ENCODE measurements around the gene SMPD3. TPM values are rescaled to one million over a fixed set of nuclear protein-coding genes. Genes with fewer than 3 reads are reported as not detected.

Gene SMPD3
- total RNA-seq, 4 donors from 2014 or later: 2.3 TPM; not detected in 3

DNA sequence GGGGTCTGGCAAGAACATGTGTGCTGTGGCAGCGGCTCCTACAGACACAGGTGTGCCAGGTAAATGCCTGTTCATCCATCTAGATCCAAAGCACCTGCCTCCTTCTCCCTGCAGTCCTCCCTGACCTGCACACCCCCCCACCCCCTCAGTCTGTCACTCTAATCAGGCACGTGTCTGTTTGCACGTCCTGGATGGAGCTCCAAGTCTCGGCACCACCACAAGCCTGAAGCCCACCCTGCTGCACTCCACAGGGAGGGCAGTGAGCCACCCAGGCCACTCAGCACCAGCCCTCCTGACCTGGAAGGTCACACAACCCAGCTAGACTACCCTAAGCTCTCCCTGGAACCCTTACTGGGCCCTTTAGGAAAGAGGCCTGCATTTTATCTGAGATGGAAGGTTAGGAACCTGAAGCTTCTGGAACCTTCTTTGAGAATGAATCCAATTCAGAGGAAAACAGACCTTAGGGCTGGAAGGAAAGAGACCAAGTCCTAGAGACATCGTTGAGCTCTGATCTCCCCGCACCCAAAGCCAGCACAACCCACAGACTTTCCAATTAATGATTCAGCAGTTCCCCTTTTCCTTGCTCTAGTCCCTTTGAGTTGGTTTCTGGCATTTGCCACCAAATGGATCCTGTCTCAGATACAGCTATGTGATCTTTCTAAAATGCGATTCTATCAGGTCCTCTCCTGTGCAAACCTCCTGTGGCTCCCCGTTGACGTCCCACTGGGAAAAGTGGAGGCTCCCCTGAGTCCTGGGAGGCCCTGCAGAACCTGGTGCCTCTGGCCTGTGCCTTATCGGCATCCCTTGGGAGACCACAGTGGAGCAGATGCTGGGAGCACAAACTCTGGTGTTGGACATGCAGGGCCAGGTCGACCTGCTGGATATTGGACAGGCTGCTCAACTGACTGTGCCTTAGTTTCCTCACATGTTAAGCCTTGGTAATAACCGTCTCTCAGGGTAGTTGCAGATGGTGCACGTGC lies 69.6 kb downstream of the SMPD3 start:
- Histone ChIP-seq H3K4me3 (no peak overlapping the region), H3K9me3 (no peaks in the 10 kb centered on the region), H3K36me3 (no peaks in the 10 kb centered on the region), H3K27me3 (no peaks in the 10 kb centered on the region), H3K4me1 (no peaks in the 10 kb centered on the region), H3K27ac (no peak overlapping the region)
- in situ Hi-C loops (cut with MboI; ENCODE audit: low sequenced_read_pairs in 4 of 4) (loop anchor here in 1 of 4 donors (25.0 kb wide), 1 partner anchor 134 kb away; no protein-coding TSS in a partner anchor), intact Hi-C loops (cut with DNase I; ENCODE audit: low total_unique reads) (no loop called here)
- TF ChIP-seq, protein P1, sequence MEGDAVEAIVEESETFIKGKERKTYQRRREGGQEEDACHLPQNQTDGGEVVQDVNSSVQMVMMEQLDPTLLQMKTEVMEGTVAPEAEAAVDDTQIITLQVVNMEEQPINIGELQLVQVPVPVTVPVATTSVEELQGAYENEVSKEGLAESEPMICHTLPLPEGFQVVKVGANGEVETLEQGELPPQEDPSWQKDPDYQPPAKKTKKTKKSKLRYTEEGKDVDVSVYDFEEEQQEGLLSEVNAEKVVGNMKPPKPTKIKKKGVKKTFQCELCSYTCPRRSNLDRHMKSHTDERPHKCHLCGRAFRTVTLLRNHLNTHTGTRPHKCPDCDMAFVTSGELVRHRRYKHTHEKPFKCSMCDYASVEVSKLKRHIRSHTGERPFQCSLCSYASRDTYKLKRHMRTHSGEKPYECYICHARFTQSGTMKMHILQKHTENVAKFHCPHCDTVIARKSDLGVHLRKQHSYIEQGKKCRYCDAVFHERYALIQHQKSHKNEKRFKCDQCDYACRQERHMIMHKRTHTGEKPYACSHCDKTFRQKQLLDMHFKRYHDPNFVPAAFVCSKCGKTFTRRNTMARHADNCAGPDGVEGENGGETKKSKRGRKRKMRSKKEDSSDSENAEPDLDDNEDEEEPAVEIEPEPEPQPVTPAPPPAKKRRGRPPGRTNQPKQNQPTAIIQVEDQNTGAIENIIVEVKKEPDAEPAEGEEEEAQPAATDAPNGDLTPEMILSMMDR (IDR thresholded peaks at IDR 0.05 in 4 of 5, conservative IDR thresholded peaks at IDR 0.05 in 1 of 5): no peak
- no peak for TF ChIP-seq POLR2A (IDR thresholded peaks at IDR 0.05)
- DNase-seq (no peak), ATAC-seq (no peak)

DNA sequence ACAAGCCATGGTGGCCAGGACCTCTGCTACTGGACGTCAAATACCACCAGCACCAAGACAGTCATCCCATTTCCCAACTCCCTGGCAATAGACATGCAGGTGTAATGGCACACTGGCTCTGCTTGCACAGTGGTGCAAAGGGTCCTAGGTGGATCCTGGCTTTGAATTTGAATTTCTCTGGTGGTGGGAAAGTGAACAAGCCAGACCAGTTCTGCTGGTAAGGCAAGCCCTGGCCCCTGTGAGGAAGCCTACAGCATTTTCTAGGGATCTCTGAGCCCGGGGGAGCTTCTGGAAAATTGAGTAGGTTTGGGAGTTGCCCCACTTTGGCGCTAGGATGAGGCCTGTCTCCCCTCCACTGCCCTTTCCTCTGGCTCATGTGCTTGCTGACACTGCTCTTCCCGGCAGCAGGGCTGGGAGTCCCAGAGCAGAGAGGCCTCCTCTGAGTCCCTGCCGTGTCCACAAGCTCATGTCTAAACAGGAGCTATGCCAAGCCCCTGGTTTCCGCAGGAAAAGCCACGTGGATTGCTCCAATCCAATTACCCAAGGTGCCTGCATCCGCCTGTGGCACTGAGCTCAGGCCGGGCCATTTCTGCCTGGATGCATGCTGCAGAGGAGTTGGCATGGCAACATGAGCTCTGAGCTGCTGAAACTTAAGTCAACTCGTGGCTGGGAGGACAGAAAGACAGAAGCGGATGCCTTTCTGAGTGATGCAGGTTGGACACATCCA lies 70.5 kb downstream of the SMPD3 start:
- Histone ChIP-seq H3K9me3 (no peaks in the 10 kb centered on the region), H3K4me1 (no peaks in the 10 kb centered on the region), H3K27me3 (no peaks in the 10 kb centered on the region), H3K27ac (no peak overlapping the region), H3K36me3 (no peaks in the 10 kb centered on the region), H3K4me3 (no peak overlapping the region)
- intact Hi-C loops (cut with DNase I; ENCODE audit: low total_unique reads) (no loop called here), in situ Hi-C loops (cut with MboI; ENCODE audit: low sequenced_read_pairs in 4 of 4) (loop anchor here in 1 of 4 donors (25.0 kb wide), 1 partner anchor 134 kb away; no protein-coding TSS in a partner anchor)
- ATAC-seq: no peak
- TF ChIP-seq POLR2A (IDR thresholded peaks at IDR 0.05): no peak
- TF ChIP-seq, protein P1 (IDR thresholded peaks at IDR 0.05 in 4 of 5, conservative IDR thresholded peaks at IDR 0.05 in 1 of 5): no peak
- DNase-seq: no peak

DNA sequence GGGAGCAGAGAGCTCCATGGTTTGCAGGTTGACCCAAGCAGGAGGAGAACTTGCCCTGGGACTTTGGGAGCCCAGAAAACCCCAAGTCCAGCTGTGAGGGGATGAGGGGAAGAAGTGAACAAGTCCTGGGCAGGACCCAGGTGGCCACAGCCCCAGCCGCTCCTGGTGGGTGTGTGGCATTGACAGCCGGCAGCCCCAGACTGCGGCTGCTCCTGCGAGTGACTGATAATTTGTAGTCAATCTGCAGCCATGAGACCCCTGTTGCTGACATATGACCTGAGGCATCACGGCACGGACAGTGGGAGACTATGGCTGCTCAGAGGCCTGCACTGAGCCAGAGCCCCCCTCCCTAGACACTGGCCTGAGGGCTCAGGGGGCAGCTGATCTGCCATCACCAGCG lies 71.1 kb downstream of the SMPD3 start:
- Histone ChIP-seq H3K27me3 (no peaks in the 10 kb centered on the region), H3K9me3 (no peaks in the 10 kb centered on the region), H3K4me1 (no peaks in the 10 kb centered on the region), H3K36me3 (no peaks in the 10 kb centered on the region), H3K27ac (no peak overlapping the region), H3K4me3 (no peak overlapping the region)
- in situ Hi-C loops (cut with MboI; ENCODE audit: low sequenced_read_pairs in 4 of 4) (loop anchor here in 1 of 4 donors (25.0 kb wide), 1 partner anchor 135 kb away; no protein-coding TSS in a partner anchor), intact Hi-C loops (cut with DNase I; ENCODE audit: low total_unique reads) (no loop called here)
- no peak for TF ChIP-seq POLR2A (IDR thresholded peaks at IDR 0.05)
- TF ChIP-seq, protein P1 (IDR thresholded peaks at IDR 0.05 in 4 of 5, conservative IDR thresholded peaks at IDR 0.05 in 1 of 5): no peak
- ATAC-seq (no peak), DNase-seq (no peak)

DNA sequence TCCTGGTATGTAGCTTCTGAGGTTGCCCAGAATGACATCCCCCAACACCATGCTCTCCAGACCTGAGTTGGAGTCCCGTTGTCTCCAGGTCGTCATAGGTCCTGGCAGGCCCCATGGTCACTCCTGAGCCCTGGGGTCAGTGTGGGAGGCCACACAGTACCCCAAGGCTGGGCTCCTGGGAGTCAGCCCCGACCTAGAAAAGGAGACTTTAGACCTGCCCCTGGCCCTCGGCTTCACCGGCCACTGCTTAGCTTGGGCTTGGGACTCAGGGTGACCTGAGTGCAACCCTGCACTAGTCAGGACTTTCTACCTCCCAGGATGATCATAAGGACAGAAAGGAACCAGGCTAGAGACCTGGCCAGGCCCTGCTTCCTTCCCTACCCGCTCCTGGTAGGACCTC lies 71.7 kb downstream of the SMPD3 start:
- no peaks in the 10 kb centered on the region for H3K27me3 ChIP-seq
- no peak for TF ChIP-seq POLR2A (IDR thresholded peaks at IDR 0.05)
- TF ChIP-seq, protein P1 (IDR thresholded peaks at IDR 0.05 in 4 of 5, conservative IDR thresholded peaks at IDR 0.05 in 1 of 5): no peak
- H3K36me3 ChIP-seq: no peaks in the 10 kb centered on the region
- H3K4me1 ChIP-seq: no peaks in the 10 kb centered on the region
- no peak overlapping the region for H3K4me3 ChIP-seq
- ATAC-seq (no peak), DNase-seq (no peak)
- intact Hi-C loops (cut with DNase I; ENCODE audit: low total_unique reads) (no loop called here), in situ Hi-C loops (cut with MboI; ENCODE audit: low sequenced_read_pairs in 4 of 4) (loop anchor here in 1 of 4 donors (25.0 kb wide), 1 partner anchor 136 kb away; no protein-coding TSS in a partner anchor)
- H3K9me3 ChIP-seq: no peaks in the 10 kb centered on the region
- no peak overlapping the region for H3K27ac ChIP-seq

Measured in gastrocnemius medialis (tissue), 4 donors.